Medulla oblongata (tissue), 1 donor: ENCODE measurements around the gene PPM1F.
"Not testable (repeated sequence)": the region's sequence is repeated elsewhere in the genome, so short reads cannot be mapped to it uniquely, and the experiment has no call there.

Experiments
- DNase-seq: peaks from one replicate; pipeline ENCODE4 v3.0.0-alpha.2; 2015; ENCODE audit errors: extremely low spot score

The PPM1F gene

GRCh38 chr22:21896951-21897513 is 55.6 kb downstream of the PPM1F start:
- no peak for DNase-seq

- not testable (repeated sequence) for DNase-seq
These were observed 56.4 kb downstream of the PPM1F start for GRCh38 chr22:21896275-21896674.

- no peak for DNase-seq
These were observed 57.8 kb downstream of the PPM1F start for GRCh38 chr22:21894799-21895198.

GRCh38 chr22:21889251-21889990 is 63.2 kb downstream of the PPM1F start:
- no peak for DNase-seq

GRCh38 chr22:21887841-21888240 is 64.8 kb downstream of the PPM1F start:
- no peak for DNase-seq

GRCh38 chr22:21883930-21884329 is 68.7 kb downstream of the PPM1F start:
- not testable (repeated sequence) for DNase-seq

GRCh38 chr22:21882754-21883333 is 69.8 kb downstream of the PPM1F start:
- DNase-seq = not testable (repeated sequence)

GRCh38 chr22:21881841-21882753 is 70.6 kb downstream of the PPM1F start:
- no peak for DNase-seq

- no peak for DNase-seq
These were observed 76.0 kb downstream of the PPM1F start for GRCh38 chr22:21876486-21877176.

- DNase-seq = not testable (repeated sequence)
These were observed 77.7 kb downstream of the PPM1F start for GRCh38 chr22:21874953-21875352.

- DNase-seq = no peak
These were observed 79.0 kb downstream of the PPM1F start for GRCh38 chr22:21873619-21874018.

- not testable (repeated sequence) for DNase-seq
These were observed 79.9 kb downstream of the PPM1F start for GRCh38 chr22:21872741-21873140.
